Measurements from ENCODE around the gene TAAR8.

- no peak for TF ChIP-seq CTCF (IDR thresholded peaks at IDR 0.05; ENCODE audit: low read depth, low read length)
- TF ChIP-seq POLR2A (IDR thresholded peaks at IDR 0.05; ENCODE audit: extremely low read depth, insufficient read length), result no peak
- no peak for TF ChIP-seq MAX (IDR thresholded peaks at IDR 0.05; ENCODE audit: low read depth, low read length)
These were observed 37.0 kb downstream of the TAAR8 start, which contains the start of gene TAAR5 for GRCh38 chr6:132589454-132589853.
